Cardiac septum (tissue), 1 donor: ENCODE data around the gene HIPK2. TPM values are rescaled to one million over a fixed set of nuclear protein-coding genes. Genes with fewer than 3 reads are reported as not detected.

Source experiments
- DNase-seq: peaks from one replicate; pipeline ENCODE4 v3.0.0-alpha.2; 2020; ENCODE audit warnings: low spot score
- intact Hi-C: fragments of 100-400 bp; cut with DNase I; formaldehyde crosslinking; loops from one replicate; pipeline ENCODE4 v1.14.0; 2022
- total RNA-seq: library from RNA; stranded (reverse); fragmentation: NEBNext Ultra II Directional; extraction: Animal tissue kit (Norgen Biotek cat#: 25700); gene quantifications from one replicate; pipeline ENCODE4 v1.2.1, GENCODE V29; 2021
- donor health status: DM: no; HTN: no; CAD: no.

The HIPK2 gene
- total RNA-seq, 1 donor from 2014 or later: 218 TPM

DNA sequence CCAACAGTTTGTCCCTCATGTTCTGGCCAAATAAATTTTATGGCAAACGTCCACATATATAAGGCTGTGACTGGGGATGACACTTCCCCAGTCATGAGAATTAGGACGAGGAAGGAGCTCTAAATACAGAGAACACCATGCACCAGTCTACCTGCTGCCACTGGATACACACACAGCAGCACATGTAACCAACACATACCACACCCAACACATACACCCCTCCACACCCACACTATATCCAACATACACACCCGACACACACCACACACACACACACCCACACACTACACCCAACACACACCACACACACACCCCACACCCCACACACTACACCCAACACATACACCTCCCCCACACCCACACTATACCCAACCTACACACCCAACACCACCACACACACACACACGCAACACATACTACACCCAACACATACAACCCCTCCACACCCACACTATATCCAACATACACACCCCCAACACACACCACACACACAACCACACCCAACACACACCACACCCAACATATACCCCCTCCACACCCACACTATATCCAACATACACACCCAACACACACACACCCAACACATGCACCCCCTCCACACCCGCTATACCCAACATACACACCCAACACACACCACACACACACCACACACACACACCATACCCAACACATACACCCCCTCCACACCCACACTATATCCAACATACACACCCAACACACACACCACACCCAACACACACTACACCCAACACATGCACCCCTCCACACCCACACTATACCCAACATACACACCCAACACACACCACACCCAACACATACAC lies 74.1 kb downstream of the HIPK2 start:
- DNase-seq: no peak
- intact Hi-C loops: no loop called here

DNA sequence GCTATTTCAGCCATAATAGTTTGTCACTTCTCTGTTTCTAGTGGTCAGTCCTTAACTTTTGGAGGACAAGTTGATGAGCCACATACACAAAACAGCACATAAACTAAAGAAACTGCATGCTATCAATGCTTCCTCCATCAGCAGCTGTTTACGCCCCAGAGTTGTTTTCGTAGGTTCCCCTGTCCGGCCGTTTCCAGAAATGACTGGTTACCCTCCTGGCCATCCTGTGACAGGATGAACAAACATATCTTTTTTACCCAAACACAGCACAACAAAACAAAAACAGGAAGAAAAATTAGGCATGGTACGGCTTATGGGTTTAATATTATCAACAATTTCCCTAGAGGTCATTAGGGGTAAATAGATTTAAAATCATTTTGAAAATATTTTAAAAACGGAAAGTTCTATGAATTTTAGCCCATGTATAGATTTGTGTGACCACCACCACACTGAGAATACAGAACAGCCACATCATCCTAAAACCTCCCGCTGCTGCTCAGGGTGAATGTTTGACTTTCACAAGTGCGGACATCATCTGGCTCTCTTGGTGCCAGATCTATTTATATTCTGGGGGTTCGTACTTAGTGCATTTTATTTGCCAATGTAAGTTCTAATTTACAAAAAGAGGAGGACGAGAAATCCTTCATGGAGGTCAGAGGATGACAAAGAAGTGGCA lies 74.8 kb downstream of the HIPK2 start:
- DNase-seq: no peak
- intact Hi-C loops: no loop called here

DNA sequence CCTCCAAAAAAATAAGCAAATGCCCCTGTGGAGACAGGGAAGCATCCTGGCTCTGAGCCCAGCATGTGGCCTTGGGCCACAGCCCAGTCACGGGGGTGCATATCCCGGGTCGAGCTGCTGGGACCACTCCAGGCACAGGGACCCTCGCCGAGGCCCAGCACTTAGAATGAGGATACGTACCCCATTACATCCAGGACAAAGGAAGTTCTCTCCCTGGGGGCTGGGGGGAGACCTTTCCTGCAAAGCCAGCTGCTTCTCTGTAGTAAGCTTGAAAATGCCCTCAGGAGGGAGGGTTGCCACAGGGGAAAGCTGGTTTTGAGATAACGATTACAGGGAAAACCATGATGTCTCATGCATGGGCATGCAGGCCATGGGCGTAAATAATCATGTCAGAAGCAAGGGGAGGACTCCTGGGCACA lies 75.5 kb downstream of the HIPK2 start:
- intact Hi-C loops: no loop called here
- DNase-seq: no peak

DNA sequence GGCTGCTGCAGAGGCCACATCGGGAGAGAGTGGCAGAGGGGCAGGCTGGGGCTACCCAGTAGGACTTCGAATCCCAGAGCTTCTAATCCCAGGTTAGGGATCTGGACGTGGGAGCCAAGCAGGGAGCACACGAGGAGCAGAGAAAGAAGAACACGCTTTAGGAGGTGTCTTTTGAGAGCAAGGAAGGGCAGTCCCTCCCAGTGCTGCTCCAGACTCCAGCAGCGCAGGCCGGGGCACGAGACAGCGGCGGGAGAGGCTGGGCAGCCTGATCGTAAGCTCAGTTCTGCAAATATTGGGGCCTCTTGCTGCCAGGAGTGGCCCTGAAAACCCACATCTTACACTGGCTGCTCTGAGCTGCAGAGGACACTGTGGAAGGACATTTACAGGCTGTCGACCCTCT lies 75.9 kb downstream of the HIPK2 start:
- intact Hi-C loops: no loop called here
- DNase-seq: no peak

DNA sequence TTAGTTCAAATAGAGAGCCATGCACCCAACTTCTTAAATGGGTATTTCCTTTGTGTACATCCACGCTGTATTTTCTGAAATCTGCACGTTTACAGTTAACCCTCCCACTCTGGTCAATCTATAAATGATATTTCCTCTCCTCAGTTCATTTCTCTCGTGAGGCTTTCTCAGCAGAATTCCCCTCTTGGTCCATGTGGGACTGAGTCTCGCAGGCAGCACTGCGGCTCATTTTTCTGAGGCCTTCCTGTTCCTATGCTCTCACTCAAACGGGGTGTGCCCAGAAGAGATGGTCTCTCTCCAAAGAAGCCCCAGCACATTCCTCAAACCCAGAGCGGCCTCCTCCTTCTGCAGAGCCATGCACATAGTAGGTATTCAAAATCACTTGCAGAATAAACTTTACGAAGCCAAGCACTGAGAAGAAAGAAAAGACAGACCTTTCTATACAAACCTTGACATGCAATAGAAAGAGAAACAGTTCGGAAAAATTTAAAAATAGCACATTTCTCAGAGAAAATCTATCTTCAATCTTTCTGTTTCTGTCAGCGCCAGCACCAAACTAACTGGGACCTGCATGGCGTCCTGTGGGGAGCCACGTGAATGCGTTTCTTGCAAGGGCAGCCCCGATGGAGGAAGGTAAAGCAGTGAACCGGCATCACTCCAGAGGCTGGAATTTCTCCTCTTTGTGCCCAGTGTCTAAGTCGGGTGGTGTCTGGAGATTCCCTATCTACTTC lies 77.1 kb downstream of the HIPK2 start:
- DNase-seq: no peak
- intact Hi-C loops: no loop called here

GRCh38 chr7:139699640-139700504 lies 77.9 kb downstream of the HIPK2 start:
- DNase-seq: no peak
- intact Hi-C loops: no loop called here

DNA sequence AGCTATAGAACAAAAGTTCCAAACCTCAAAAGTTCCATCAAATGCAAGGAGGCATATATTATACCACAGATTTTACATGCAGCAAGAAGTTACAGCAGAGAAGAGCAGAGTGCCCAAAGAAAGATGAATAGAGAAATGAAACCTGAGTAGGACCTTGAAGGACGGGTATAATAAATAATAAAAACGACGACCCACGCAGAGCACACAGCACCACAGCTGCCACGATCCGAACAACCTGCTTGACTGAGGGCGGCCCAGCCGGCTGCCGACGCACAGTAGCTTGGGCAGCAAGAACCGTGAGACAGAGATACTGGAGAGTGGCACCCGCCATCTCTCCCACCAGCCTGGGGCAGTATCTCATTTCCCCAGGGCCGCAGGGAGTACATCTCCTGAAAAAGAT lies 79.0 kb downstream of the HIPK2 start:
- DNase-seq: no peak
- intact Hi-C loops: no loop called here

DNA sequence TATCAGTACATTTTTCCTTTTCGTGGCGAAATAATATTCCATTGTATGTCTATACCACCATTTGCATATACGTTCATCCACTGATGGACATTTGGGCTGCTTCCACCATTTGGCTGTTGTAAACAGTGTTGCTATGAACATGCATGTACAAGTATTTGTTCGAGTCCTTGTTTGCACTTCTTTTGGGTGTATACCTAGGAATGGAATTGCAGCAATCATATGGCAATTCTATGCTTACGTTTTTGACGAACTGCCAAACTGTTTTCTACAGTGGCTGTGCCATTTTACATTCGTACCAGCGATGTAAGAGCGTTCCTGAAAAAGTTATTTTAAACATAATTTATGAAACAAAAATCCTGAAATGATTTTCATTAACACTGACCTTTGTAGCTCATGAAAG lies 79.5 kb downstream of the HIPK2 start:
- intact Hi-C loops: no loop called here
- no peak for DNase-seq

DNA sequence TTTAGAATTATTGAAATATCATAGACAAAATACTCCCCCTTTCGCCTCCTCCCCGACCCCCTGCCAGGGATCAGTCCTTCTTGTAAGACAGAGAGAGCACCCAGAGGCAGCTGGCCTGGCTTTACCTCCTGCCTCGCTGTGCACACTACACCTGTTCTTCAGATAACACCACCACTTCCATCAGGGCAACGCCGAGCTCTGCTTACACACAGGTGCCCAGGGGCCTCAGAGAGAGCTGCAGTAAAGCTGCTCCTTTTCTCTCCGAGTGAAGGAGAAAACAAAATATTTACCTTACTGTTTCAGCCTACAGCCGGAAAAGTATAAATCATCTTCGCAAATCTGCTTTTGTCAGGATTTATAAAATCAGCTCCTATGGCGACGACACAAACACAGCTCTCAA lies 80.7 kb downstream of the HIPK2 start:
- intact Hi-C loops: no loop called here
- DNase-seq: no peak

GRCh38 chr7:139696552-139696951 lies 81.2 kb downstream of the HIPK2 start:
- DNase-seq: no peak
- intact Hi-C loops: no loop called here

- no peak for DNase-seq
- intact Hi-C loops: no loop called here
Measured at GRCh38 chr7:139695588-139695987, 82.2 kb downstream of the HIPK2 start.

GRCh38 chr7:139695051-139695450 lies 82.7 kb downstream of the HIPK2 start:
- intact Hi-C loops: no loop called here

GRCh38 chr7:139694389-139694676 lies 83.5 kb downstream of the HIPK2 start:
- intact Hi-C loops: no loop called here
- no peak for DNase-seq

More at GRCh38 chr7:139695051-139695450, 82.7 kb downstream of the HIPK2 start:
- DNase-seq: no peak

DNA sequence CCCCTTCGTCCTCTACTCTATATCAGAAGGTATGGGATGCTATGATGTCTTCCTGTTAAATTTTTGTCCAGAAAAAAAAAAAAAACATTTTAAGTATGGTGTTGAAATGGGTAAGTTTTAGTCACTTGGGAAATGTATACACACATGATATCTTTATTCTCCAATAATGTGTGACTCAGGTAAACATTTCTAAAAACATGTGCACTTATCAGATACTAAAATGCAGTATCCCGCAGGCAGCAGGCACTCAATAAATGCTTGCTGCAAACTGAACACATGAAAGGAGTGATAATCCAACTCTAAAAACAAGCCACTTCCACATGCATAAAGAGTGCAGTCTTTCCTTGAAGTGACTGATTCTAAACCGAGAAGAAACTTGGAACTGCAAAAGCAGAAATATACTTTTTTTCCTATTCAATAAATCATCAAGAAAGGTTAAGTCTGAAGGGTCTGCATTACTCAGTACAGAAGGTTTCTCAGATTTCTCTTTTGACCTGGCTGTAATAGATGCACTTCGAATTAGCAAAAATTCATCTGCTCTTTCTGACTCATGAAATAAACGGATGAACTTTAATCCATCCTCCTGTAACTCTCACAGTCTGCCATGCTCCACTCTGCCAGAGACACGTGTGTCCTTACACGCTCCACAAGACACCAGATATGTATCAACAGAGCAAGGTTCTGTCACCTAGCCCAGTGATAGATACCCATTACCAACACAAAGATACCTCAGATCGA lies 84.0 kb downstream of the HIPK2 start:
- no peak for DNase-seq
- intact Hi-C loops: no loop called here

- no peak for DNase-seq
- intact Hi-C loops: no loop called here
Measured at GRCh38 chr7:139692723-139693122, 85.1 kb downstream of the HIPK2 start.

DNA sequence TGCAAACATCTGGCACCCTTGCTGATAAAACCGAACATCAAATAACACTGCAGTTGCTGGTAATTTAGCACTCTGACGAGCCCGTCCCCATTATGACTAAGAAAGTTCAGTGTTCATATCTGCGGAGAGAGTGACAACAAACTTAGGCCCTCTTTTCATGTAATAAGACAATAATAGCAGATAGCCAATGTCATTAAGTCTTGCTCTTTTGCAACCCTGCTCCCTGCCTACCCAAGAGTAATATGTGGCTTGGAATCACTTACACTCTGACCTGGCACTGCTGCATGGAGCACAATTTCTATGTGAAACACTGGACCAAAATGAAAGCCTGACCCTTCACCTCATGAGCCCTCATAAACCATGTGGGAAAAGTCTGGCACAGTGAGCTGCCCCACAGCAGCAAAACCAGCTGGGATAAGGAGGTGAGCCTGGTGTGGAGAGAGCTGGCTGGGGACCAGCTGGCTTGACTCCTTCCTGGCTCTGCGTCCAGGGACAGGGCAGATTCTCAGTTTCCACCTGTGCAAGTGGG lies 86.5 kb downstream of the HIPK2 start:
- intact Hi-C loops: no loop called here
- DNase-seq: peak; percentile 84

GRCh38 chr7:139687980-139688632 lies 89.7 kb downstream of the HIPK2 start:
- intact Hi-C loops: no loop called here
- no peak for DNase-seq

GRCh38 chr7:139687211-139687954 lies 90.4 kb downstream of the HIPK2 start:
- intact Hi-C loops: no loop called here
- no peak for DNase-seq
